GM23338 (cell line): ENCODE results near the gene DCAF6. TPM values are rescaled to one million over a fixed set of nuclear protein-coding genes. Genes with fewer than 3 reads are reported as not detected.

Experiments used
- ATAC-seq: fragments of 200-7000 bp; cut with Tn5 transposase; 3 replicates; pipeline ENCODE4 v1.9.1; 2020
- DNase-seq: peaks from one replicate; pipeline ENCODE4 v3.0.0-alpha.2; 2015; ENCODE audit warnings: low spot score
- H2AFZ ChIP-seq: fragments of 200-600 bp; sonication (generic); 2 replicates; pipeline ENCODE4 v1.8.0; 2016; ENCODE audit warnings: antibody characterized with exemption, mild to moderate bottlenecking, moderate library complexity
- H3F3A ChIP-seq: fragments of 200-600 bp; sonication (generic); replicated peaks from 2 replicates; pipeline ENCODE4 v1.8.0; 2017; ENCODE audit warnings: antibody characterized with exemption, mixed run types, low read depth
- H3K27ac ChIP-seq: fragments of 200-600 bp; sonication (generic); 2 replicates; pipeline ENCODE4 v1.6.1; 2016; ENCODE audit warnings: low read depth
- H3K27me3 ChIP-seq: fragments of 200-600 bp; sonication (generic); 2 replicates; pipeline ENCODE4 v1.8.0; 2016; ENCODE audit warnings: mild to moderate bottlenecking, mixed run types, moderate library complexity; ENCODE audit not compliant: insufficient read depth
- H3K36me3 ChIP-seq: fragments of 200-600 bp; sonication (generic); 2 replicates; pipeline ENCODE4 v1.8.0; 2016; ENCODE audit warnings: mild to moderate bottlenecking; ENCODE audit not compliant: insufficient read depth
- H3K4me1 ChIP-seq: fragments of 200-600 bp; sonication (generic); 2 replicates; pipeline ENCODE4 v1.8.0; 2016; ENCODE audit warnings: mild to moderate bottlenecking, moderate library complexity; ENCODE audit not compliant: insufficient read depth
- H3K4me2 ChIP-seq: fragments of 200-600 bp; sonication (generic); 2 replicates; pipeline ENCODE4 v1.7.1; 2017; ENCODE audit warnings: mixed run types
- H3K4me3 ChIP-seq: fragments of 200-600 bp; sonication (generic); 2 replicates; pipeline ENCODE4 v1.6.1; 2016; ENCODE audit warnings: mixed run types
- H3K79me2 ChIP-seq: fragments of 200-600 bp; sonication (generic); replicated peaks from 2 replicates; pipeline ENCODE4 v1.8.0; 2017; ENCODE audit warnings: mild to moderate bottlenecking; ENCODE audit not compliant: insufficient read depth
- H3K9me2 ChIP-seq: fragments of 200-600 bp; sonication (generic); 2 replicates; pipeline ENCODE4 v1.8.0; 2017; ENCODE audit not compliant: insufficient read depth
- H4K20me1 ChIP-seq: fragments of 200-600 bp; sonication (generic); replicated peaks from 2 replicates; pipeline ENCODE4 v1.8.0; 2017; ENCODE audit warnings: mild to moderate bottlenecking; ENCODE audit not compliant: insufficient read depth
- H3K27ac Mint-ChIP-seq: 2 replicates; pipeline ENCODE4 v1.8.0; 2020; ENCODE audit warnings: inconsistent platforms, mild to moderate bottlenecking, moderate library complexity, mixed read lengths
- H3K27me3 Mint-ChIP-seq: 3 replicates; pipeline ENCODE4 v1.8.0; 2022; ENCODE audit warnings: low read depth, mild to moderate bottlenecking, moderate library complexity, mixed read lengths, inconsistent platforms; ENCODE audit not compliant: insufficient read depth, poor library complexity
- H3K36me3 Mint-ChIP-seq: 3 replicates; pipeline ENCODE4 v1.8.0; 2021; ENCODE audit warnings: low read depth, mild to moderate bottlenecking, inconsistent platforms, moderate library complexity, mixed read lengths
- H3K4me1 Mint-ChIP-seq: 3 replicates; pipeline ENCODE4 v1.8.0; 2020; ENCODE audit warnings: mild to moderate bottlenecking, inconsistent platforms, mixed read lengths
- H3K4me3 Mint-ChIP-seq: 3 replicates; pipeline ENCODE4 v1.8.0; 2021; ENCODE audit warnings: moderate library complexity, mild to moderate bottlenecking, inconsistent platforms, mixed read lengths
- H3K9me3 Mint-ChIP-seq: 3 replicates; pipeline ENCODE4 v1.8.0; 2020; ENCODE audit warnings: moderate library complexity, mild to moderate bottlenecking, inconsistent platforms, mixed read lengths
- CREB1 ChIP-seq: fragments of 250-450 bp; sonication (Bioruptor Pico); IDR thresholded peaks from 2 replicates; pipeline ENCODE4 v1.5.0; 2020; ENCODE audit warnings: low read depth, mild to moderate bottlenecking, moderate library complexity
- CTCF ChIP-seq, 2 experiments: fragments of 200-600 bp in 1 of 2; sonication (generic) in 1 of 2; conservative IDR thresholded peaks; 2 replicates each; pipeline versions ENCODE4 v1.5.1 to v1.6.1; 2016 to 2017; ENCODE audit warnings: antibody characterized with exemption in 2 of 2, low read depth in 2 of 2, mild to moderate bottlenecking in 2 of 2, moderate library complexity in 1 of 2
- ETS1 ChIP-seq: IDR thresholded peaks from 2 replicates; pipeline ENCODE4 v1.6.1; 2016; ENCODE audit warnings: antibody characterized with exemption
- EZH2 ChIP-seq: fragments of 200-600 bp; sonication (generic); IDR thresholded peaks from one replicate; pipeline ENCODE4 v1.8.0; 2017; ENCODE audit warnings: antibody characterized with exemption, mild to moderate bottlenecking, low read depth; ENCODE audit not compliant: unreplicated experiment
- EZH2phosphoT487 ChIP-seq: fragments of 200-600 bp; sonication (generic); IDR thresholded peaks from one replicate; pipeline ENCODE4 v1.8.1; 2018; ENCODE audit warnings: antibody characterized with exemption; ENCODE audit not compliant: unreplicated experiment
- JUNB ChIP-seq: IDR thresholded peaks from one replicate; pipeline ENCODE4 v1.6.1; 2016; ENCODE audit warnings: antibody characterized with exemption; ENCODE audit not compliant: unreplicated experiment
- NANOG ChIP-seq: IDR thresholded peaks from 2 replicates; pipeline ENCODE4 v1.6.1; 2016; ENCODE audit warnings: antibody characterized with exemption, borderline replicate concordance
- POLR2AphosphoS5 ChIP-seq: IDR thresholded peaks from 2 replicates; pipeline ENCODE4 v1.6.1; 2016; ENCODE audit warnings: antibody characterized with exemption, low read depth
- STAT1 ChIP-seq: IDR thresholded peaks from one replicate; pipeline ENCODE4 v1.6.1; 2016; ENCODE audit warnings: antibody characterized with exemption; ENCODE audit not compliant: unreplicated experiment
- ZNF114 ChIP-seq: fragments of 250-450 bp; sonication (Bioruptor Pico); IDR thresholded peaks from 2 replicates; pipeline ENCODE4 v1.5.0; 2020; ENCODE audit warnings: mild to moderate bottlenecking, moderate library complexity
- ZNF331 ChIP-seq: fragments of 250-450 bp; sonication (Bioruptor Pico); IDR thresholded peaks from 2 replicates; pipeline ENCODE4 v1.5.0; 2020; ENCODE audit warnings: low read depth, mild to moderate bottlenecking, moderate library complexity
- polyA plus RNA-seq: library from polyadenylated mRNA; unstranded; fragments of >200 nt; fragmentation: Nextera tagmentation; extraction: Ambion mirVana; gene quantifications from 2 replicates; pipeline ENCODE4 v1.2.1, GENCODE V29; 2016
- total RNA-seq: library from RNA; depleted of rRNA; stranded (reverse); fragments of >200 nt; shearing (Covaris generic); gene quantifications from 2 replicates; pipeline ENCODE4 v1.2.3, GENCODE V29; 2014
- TF ChIP-seq, protein P1 (sequence below): IDR thresholded peaks from one replicate; pipeline ENCODE4 v1.6.1; 2018; ENCODE audit warnings: antibody characterized with exemption; ENCODE audit not compliant: unreplicated experiment

The DCAF6 gene
- total and polyA plus RNA-seq, 2 experiments from 2014 or later: 18.6 to 27.3 TPM

GRCh38 chr1:168090395-168090794 is 153.9 kb downstream of the DCAF6 start:
- Histone ChIP-seq H3K36me3 (no peaks in the 10 kb centered on the region), H3K9me2 (no peaks in the 10 kb centered on the region), H3K27ac (no peak overlapping the region; the same call in 1 of the 2 replicates), H2AFZ (no peak overlapping the region), H3K4me1 (no peaks in the 10 kb centered on the region), H4K20me1 (no peaks in the 10 kb centered on the region), H3K4me2 (no peak overlapping the region), H3K27me3 (no peaks in the 10 kb centered on the region), H3F3A (no peaks in the 10 kb centered on the region), H3K79me2 (no peaks in the 10 kb centered on the region), H3K4me3 (no peak overlapping the region)
- TF ChIP-seq POLR2AphosphoS5: no peak
- TF ChIP-seq, protein P1, sequence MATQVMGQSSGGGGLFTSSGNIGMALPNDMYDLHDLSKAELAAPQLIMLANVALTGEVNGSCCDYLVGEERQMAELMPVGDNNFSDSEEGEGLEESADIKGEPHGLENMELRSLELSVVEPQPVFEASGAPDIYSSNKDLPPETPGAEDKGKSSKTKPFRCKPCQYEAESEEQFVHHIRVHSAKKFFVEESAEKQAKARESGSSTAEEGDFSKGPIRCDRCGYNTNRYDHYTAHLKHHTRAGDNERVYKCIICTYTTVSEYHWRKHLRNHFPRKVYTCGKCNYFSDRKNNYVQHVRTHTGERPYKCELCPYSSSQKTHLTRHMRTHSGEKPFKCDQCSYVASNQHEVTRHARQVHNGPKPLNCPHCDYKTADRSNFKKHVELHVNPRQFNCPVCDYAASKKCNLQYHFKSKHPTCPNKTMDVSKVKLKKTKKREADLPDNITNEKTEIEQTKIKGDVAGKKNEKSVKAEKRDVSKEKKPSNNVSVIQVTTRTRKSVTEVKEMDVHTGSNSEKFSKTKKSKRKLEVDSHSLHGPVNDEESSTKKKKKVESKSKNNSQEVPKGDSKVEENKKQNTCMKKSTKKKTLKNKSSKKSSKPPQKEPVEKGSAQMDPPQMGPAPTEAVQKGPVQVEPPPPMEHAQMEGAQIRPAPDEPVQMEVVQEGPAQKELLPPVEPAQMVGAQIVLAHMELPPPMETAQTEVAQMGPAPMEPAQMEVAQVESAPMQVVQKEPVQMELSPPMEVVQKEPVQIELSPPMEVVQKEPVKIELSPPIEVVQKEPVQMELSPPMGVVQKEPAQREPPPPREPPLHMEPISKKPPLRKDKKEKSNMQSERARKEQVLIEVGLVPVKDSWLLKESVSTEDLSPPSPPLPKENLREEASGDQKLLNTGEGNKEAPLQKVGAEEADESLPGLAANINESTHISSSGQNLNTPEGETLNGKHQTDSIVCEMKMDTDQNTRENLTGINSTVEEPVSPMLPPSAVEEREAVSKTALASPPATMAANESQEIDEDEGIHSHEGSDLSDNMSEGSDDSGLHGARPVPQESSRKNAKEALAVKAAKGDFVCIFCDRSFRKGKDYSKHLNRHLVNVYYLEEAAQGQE: no peak
- no peak for TF ChIP-seq CREB1 (CRISPR knock-in tag)
- TF ChIP-seq NANOG: no peak
- TF ChIP-seq ZNF331 (CRISPR knock-in tag): no peak
- no peak for TF ChIP-seq CTCF (conservative IDR thresholded peaks at IDR 0.05; ENCODE audit: low read depth in 2 of 2)
- TF ChIP-seq ETS1: no peak
- no peak for TF ChIP-seq ZNF114 (CRISPR knock-in tag)
- TF ChIP-seq JUNB: no peak
- no peak overlapping the region for H3K4me3 Mint-ChIP-seq
- peaks cover 3% of the 10 kb centered on the region; the same call in 2 of the 3 replicates for H3K36me3 Mint-ChIP-seq
- H3K27ac Mint-ChIP-seq: no peak overlapping the region
- no peak for ATAC-seq
- H3K27me3 Mint-ChIP-seq: peaks cover 6% of the 10 kb centered on the region
- H3K4me1 Mint-ChIP-seq: peaks cover 12% of the 10 kb centered on the region
- no peak for DNase-seq
- H3K9me3 Mint-ChIP-seq: no peaks in the 10 kb centered on the region

- H3K36me3 ChIP-seq: no peaks in the 10 kb centered on the region
- Mint-ChIP-seq H3K4me1 (peaks cover 12% of the 10 kb centered on the region), H3K36me3 (peaks cover 3% of the 10 kb centered on the region; the same call in 2 of the 3 replicates), H3K4me3 (no peak overlapping the region), H3K27ac (no peak overlapping the region), H3K27me3 (peaks cover 6% of the 10 kb centered on the region), H3K9me3 (no peaks in the 10 kb centered on the region)
- no peak overlapping the region for H2AFZ ChIP-seq
- DNase-seq (no peak), ATAC-seq (no peak)
- no peaks in the 10 kb centered on the region for H3K4me1 ChIP-seq
- no peaks in the 10 kb centered on the region for H3F3A ChIP-seq
- H3K4me2 ChIP-seq: no peak overlapping the region
- no peaks in the 10 kb centered on the region for H3K27me3 ChIP-seq
- peak overlapping the region; percentile 45; the same call in 1 of the 2 replicates for H3K27ac ChIP-seq
- no peaks in the 10 kb centered on the region for H3K9me2 ChIP-seq
- H4K20me1 ChIP-seq: no peaks in the 10 kb centered on the region
- no peaks in the 10 kb centered on the region for H3K79me2 ChIP-seq
- H3K4me3 ChIP-seq: no peak overlapping the region
- TF ChIP-seq EZH2phosphoT487 (no peak), CREB1 (CRISPR knock-in tag) (no peak), EZH2 (no peak), NANOG (no peak), ZNF331 (CRISPR knock-in tag) (no peak), ZNF114 (CRISPR knock-in tag) (no peak), STAT1 (no peak), ETS1 (no peak), CTCF (conservative IDR thresholded peaks at IDR 0.05; ENCODE audit: low read depth in 2 of 2) (no peak)
Measured at GRCh38 chr1:168091063-168091462, 154.6 kb downstream of the DCAF6 start.
